HG02884 (cell line): ENCODE measurements around the gene EXOC6.

ENCODE experiments used
- ATAC-seq: cut with Tn5 transposase; IDR thresholded peaks from one replicate; pipeline ENCODE4 v1.9.1; 2021; ENCODE audit warnings: mild to moderate bottlenecking, moderate library complexity; ENCODE audit not compliant: unreplicated experiment

The EXOC6 gene

DNA sequence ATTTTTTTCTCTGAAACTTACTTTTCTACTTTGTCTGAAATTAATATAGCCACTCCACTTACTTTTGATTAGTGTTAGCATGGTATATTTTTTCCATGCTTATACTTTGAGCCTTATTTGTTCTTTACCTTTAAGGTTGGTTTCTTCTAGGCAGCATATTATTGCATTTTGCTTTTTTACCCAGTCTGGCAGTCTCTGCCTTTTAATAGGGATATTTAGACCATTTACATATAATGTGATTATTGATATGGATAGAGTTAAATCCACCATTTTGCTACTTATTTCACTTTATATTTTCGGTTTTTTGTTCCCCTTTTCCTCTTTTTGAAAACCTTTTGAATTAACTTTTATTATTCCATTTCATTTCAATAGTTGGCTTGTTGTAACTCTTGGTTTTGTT is 255.6 kb downstream of the EXOC6 start:
- no peak for ATAC-seq

DNA sequence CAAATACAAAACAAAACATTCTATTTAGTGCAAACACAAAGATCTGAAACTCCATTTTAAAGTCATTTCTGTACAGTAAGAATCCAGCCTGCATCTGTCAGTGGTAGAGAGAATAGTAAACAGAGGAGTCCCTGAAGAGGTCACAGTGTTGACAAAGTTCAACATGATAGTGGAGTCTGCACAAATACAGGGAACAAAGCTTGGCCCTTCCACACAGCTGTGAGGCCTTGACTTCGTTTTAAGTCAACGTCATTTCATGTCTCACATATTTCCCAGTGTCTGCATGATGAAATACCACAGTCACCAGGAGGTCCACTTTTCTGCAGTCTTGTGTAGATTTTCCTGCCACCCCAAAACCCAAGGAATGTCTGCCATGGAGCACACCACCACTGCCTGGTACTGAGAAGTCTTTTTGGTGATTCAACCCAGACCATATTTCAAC is 258.3 kb downstream of the EXOC6 start:
- ATAC-seq = no peak
